ENCODE data around the gene IL31RA.

Gene IL31RA

GRCh38 chr5:55904152-55904551, 53.0 kb downstream of the IL31RA start:
- no peak for DNase-seq

GRCh38 chr5:55905251-55905650, 54.1 kb downstream of the IL31RA start:
- DNase-seq: no peak

- no peak for DNase-seq
These were observed 56.8 kb downstream of the IL31RA start for GRCh38 chr5:55907927-55908326.

GRCh38 chr5:55908804-55909203, 57.6 kb downstream of the IL31RA start:
- no peak for DNase-seq

- DNase-seq: no peak
These were observed 60.9 kb downstream of the IL31RA start for GRCh38 chr5:55911784-55912653.

- no peak for DNase-seq
These were observed 62.6 kb downstream of the IL31RA start for GRCh38 chr5:55913466-55914413.

GRCh38 chr5:55914971-55915370, 63.8 kb downstream of the IL31RA start:
- DNase-seq: no peak

- DNase-seq: no peak
These were observed 64.6 kb downstream of the IL31RA start for GRCh38 chr5:55915783-55916182.

GRCh38 chr5:55916986-55917385, 65.8 kb downstream of the IL31RA start:
- no peak for DNase-seq

GRCh38 chr5:55917402-55918086, 66.4 kb downstream of the IL31RA start:
- DNase-seq: no peak

- no peak for DNase-seq
These were observed 67.2 kb downstream of the IL31RA start for GRCh38 chr5:55918087-55919035.

- no peak for DNase-seq
These were observed 68.5 kb downstream of the IL31RA start for GRCh38 chr5:55919625-55920024.

- DNase-seq: no peak
These were observed 69.6 kb downstream of the IL31RA start for GRCh38 chr5:55920784-55921183.

- no peak for DNase-seq
These were observed 70.5 kb downstream of the IL31RA start for GRCh38 chr5:55921617-55922016.

GRCh38 chr5:55923177-55923771, 72.1 kb downstream of the IL31RA start:
- DNase-seq: no peak

GRCh38 chr5:55923865-55924500, 72.8 kb downstream of the IL31RA start:
- DNase-seq: no peak

GRCh38 chr5:55924744-55925143, 73.6 kb downstream of the IL31RA start:
- DNase-seq: no peak

GRCh38 chr5:55925181-55925580, 74.0 kb downstream of the IL31RA start:
- no peak for DNase-seq

GRCh38 chr5:55925712-55926111, 74.6 kb downstream of the IL31RA start:
- no peak for DNase-seq

- DNase-seq: no peak
These were observed 75.3 kb downstream of the IL31RA start for GRCh38 chr5:55926476-55926875.

Measured in retina (tissue), 1 donor.